Gastroesophageal sphincter (tissue), 3 donors: Measurements from ENCODE around the gene MXRA8.

Source experiments
- POLR2A ChIP-seq, 2 donors: fragments of 450-650 bp; IDR thresholded peaks; one replicate each; pipeline ENCODE4 v1.6.1; 2017; ENCODE audit warnings: antibody characterized with exemption in 2 of 2, mild to moderate bottlenecking in 2 of 2, moderate library complexity in 1 of 2
- POLR2AphosphoS5 ChIP-seq: sonication (generic); formaldehyde crosslinking; IDR thresholded peaks from one replicate; pipeline ENCODE4 v1.6.1; 2017; ENCODE audit warnings: antibody characterized with exemption
- TF ChIP-seq, protein P1 (sequence below), 4 experiments: fragments of 200-600 bp in 2 of 4; fragments of 450-650 bp in 2 of 4; sonication (generic) in 1 of 4; IDR thresholded peaks; one replicate each; pipeline ENCODE4 v1.5.1; 2017 to 2019; ENCODE audit warnings: antibody characterized with exemption in 4 of 4, mild to moderate bottlenecking in 2 of 4, moderate library complexity in 2 of 4

DNA sequence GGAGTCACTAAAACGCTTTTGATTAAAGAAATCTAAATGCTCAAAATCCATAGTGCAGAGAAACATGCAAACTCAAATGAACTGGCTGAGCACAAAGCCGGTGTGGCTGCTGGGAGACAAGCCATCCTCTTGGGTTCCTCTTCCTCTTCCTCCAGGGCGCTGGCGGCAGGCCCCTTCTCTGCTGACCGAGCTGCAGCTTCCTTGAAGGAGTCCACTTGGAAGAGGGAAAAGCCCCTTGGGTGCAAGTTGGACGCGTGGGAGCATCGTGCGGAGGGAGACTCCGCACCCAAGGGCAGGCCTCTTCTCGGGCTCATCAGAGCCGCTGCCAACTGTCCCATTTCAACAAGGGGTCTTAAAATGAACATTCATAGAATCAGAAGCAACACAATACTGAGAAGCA is 32.9 kb upstream of the MXRA8 start:
- TF ChIP-seq POLR2A (IDR thresholded peaks at IDR 0.05) = no peak
- TF ChIP-seq, protein P1, sequence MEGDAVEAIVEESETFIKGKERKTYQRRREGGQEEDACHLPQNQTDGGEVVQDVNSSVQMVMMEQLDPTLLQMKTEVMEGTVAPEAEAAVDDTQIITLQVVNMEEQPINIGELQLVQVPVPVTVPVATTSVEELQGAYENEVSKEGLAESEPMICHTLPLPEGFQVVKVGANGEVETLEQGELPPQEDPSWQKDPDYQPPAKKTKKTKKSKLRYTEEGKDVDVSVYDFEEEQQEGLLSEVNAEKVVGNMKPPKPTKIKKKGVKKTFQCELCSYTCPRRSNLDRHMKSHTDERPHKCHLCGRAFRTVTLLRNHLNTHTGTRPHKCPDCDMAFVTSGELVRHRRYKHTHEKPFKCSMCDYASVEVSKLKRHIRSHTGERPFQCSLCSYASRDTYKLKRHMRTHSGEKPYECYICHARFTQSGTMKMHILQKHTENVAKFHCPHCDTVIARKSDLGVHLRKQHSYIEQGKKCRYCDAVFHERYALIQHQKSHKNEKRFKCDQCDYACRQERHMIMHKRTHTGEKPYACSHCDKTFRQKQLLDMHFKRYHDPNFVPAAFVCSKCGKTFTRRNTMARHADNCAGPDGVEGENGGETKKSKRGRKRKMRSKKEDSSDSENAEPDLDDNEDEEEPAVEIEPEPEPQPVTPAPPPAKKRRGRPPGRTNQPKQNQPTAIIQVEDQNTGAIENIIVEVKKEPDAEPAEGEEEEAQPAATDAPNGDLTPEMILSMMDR (IDR thresholded peaks at IDR 0.05) = no peak
- no peak for TF ChIP-seq POLR2AphosphoS5
